Gastrocnemius medialis (tissue), 4 donors: ENCODE measurements around the gene ZBTB12.

Experiments
- CTCF ChIP-seq, 5 experiments: fragments of 450-650 bp in 3 of 5; fragments of 200-600 bp in 2 of 5; sonication (generic) in 2 of 5; IDR thresholded peaks in 4 of 5; conservative IDR thresholded peaks in 1 of 5; 1 replicate in 4 of 5; 2 replicates in 1 of 5; pipeline ENCODE4 v1.5.1; 2016 to 2019; ENCODE audit warnings: antibody characterized with exemption in 5 of 5, mild to moderate bottlenecking in 3 of 5, moderate library complexity in 3 of 5
- POLR2A ChIP-seq, 2 donors: fragments of 450-650 bp; IDR thresholded peaks; one replicate each; pipeline ENCODE4 v1.6.1; 2017; ENCODE audit warnings: antibody characterized with exemption in 2 of 2, mild to moderate bottlenecking in 2 of 2, moderate library complexity in 2 of 2

GRCh38 chr6:31927242-31927862 lies 25.5 kb upstream of the ZBTB12 start, which contains the start of gene C2:
- TF ChIP-seq CTCF (IDR thresholded peaks at IDR 0.05 in 4 of 5, conservative IDR thresholded peaks at IDR 0.05 in 1 of 5) (no peak), POLR2A (IDR thresholded peaks at IDR 0.05) (no peak)
